Neural cell (in vitro differentiated cells): ENCODE measurements around the gene CLHC1. TPM values are rescaled to one million over a fixed set of nuclear protein-coding genes. Genes with fewer than 3 reads are reported as not detected.
"Not testable (repeated sequence)": the region's sequence is repeated elsewhere in the genome, so short reads cannot be mapped to it uniquely, and the experiment has no call there.

Source experiments
- H2AFZ ChIP-seq: fragments of 200-600, 300-800 bp; sonication (generic), shearing (Covaris generic); 2 replicates; pipeline ENCODE4 v1.6.0; 2014; ENCODE audit warnings: low read depth, mild to moderate bottlenecking, antibody characterized with exemption, low read length, moderate library complexity
- H3F3A ChIP-seq: fragments of 200-600 bp; shearing (Covaris generic); 2 replicates; pipeline ENCODE4 v1.6.1; 2016; ENCODE audit warnings: mild to moderate bottlenecking, moderate library complexity, mixed read lengths, antibody characterized with exemption, low read length; ENCODE audit not compliant: insufficient read depth, poor library complexity, severe bottlenecking
- H3K27ac ChIP-seq: fragments of 200-600, 300-800 bp; sonication (generic), shearing (Covaris generic); 2 replicates; pipeline ENCODE4 v1.5.1; 2014; ENCODE audit warnings: mild to moderate bottlenecking, low read length, moderate library complexity
- H3K27me3 ChIP-seq: fragments of 300-800, 200-600 bp; sonication (generic), shearing (Covaris generic); 2 replicates; pipeline ENCODE4 v1.6.0; 2014; ENCODE audit warnings: mild to moderate bottlenecking, low read depth, low read length, moderate library complexity; ENCODE audit not compliant: insufficient read depth
- H3K36me3 ChIP-seq: fragments of 300-800, 200-600 bp; sonication (generic), shearing (Covaris generic); 2 replicates; pipeline ENCODE4 v1.5.1; 2014; ENCODE audit warnings: mild to moderate bottlenecking, antibody characterized with exemption, low read length, moderate library complexity; ENCODE audit not compliant: insufficient read depth
- H3K4me2 ChIP-seq: fragments of 300-800, 200-600 bp; sonication (generic), shearing (Covaris generic); 2 replicates; pipeline ENCODE4 v1.6.0; 2014; ENCODE audit warnings: mild to moderate bottlenecking, low read length
- H3K4me3 ChIP-seq: fragments of 300-800, 200-600 bp; sonication (generic), shearing (Covaris generic); 2 replicates; pipeline ENCODE4 v1.5.1; 2014; ENCODE audit warnings: mild to moderate bottlenecking, low read length, moderate library complexity
- H3K79me2 ChIP-seq: fragments of 200-600 bp; shearing (Covaris generic); replicated peaks from 2 replicates; pipeline ENCODE4 v1.6.0; 2014; ENCODE audit warnings: mild to moderate bottlenecking, low read length, moderate library complexity; ENCODE audit not compliant: insufficient read depth
- H3K9ac ChIP-seq: fragments of 300-800, 200-600 bp; sonication (generic), shearing (Covaris generic); 2 replicates; pipeline ENCODE4 v1.6.1; 2016; ENCODE audit warnings: mild to moderate bottlenecking, low read length, mixed read lengths
- H3K9me2 ChIP-seq: fragments of 200-600 bp; shearing (Covaris generic); 2 replicates; pipeline ENCODE4 v1.6.1; 2016; ENCODE audit warnings: mild to moderate bottlenecking, low read length, mixed read lengths; ENCODE audit not compliant: insufficient read depth
- H3K9me3 ChIP-seq: fragments of 200-600, 300-800 bp; sonication (generic), shearing (Covaris generic); 2 replicates; pipeline ENCODE4 v1.6.1; 2016; ENCODE audit warnings: mild to moderate bottlenecking, mixed run types, low read length, moderate library complexity, mixed read lengths
- H4K20me1 ChIP-seq: fragments of 200-600 bp; shearing (Covaris generic); 2 replicates; pipeline ENCODE4 v1.6.1; 2016; ENCODE audit warnings: mild to moderate bottlenecking, mixed run types; ENCODE audit not compliant: insufficient read depth
- EP300 ChIP-seq: fragments of 450-650 bp; conservative IDR thresholded peaks from 2 replicates; pipeline ENCODE4 v1.6.1; 2014; ENCODE audit warnings: antibody characterized with exemption, mild to moderate bottlenecking, moderate library complexity; ENCODE audit not compliant: poor library complexity, severe bottlenecking
- MXI1 ChIP-seq: fragments of 450-650 bp; conservative IDR thresholded peaks from 2 replicates; pipeline ENCODE4 v1.6.1; 2014; ENCODE audit warnings: antibody characterized with exemption, mild to moderate bottlenecking; ENCODE audit not compliant: poor library complexity, severe bottlenecking
- RAD21 ChIP-seq: fragments of 450-650 bp; conservative IDR thresholded peaks from 2 replicates; pipeline ENCODE4 v1.6.1; 2014; ENCODE audit warnings: antibody characterized with exemption, mild to moderate bottlenecking, moderate library complexity
- SMC3 ChIP-seq: fragments of 450-650 bp; conservative IDR thresholded peaks from 2 replicates; pipeline ENCODE4 v1.6.1; 2014; ENCODE audit warnings: antibody characterized with exemption, mild to moderate bottlenecking, moderate library complexity; ENCODE audit not compliant: poor library complexity
- TAF1 ChIP-seq: IDR thresholded peaks from 2 replicates; pipeline ENCODE4 v1.6.1; 2012; ENCODE audit warnings: low read depth
- polyA plus RNA-seq: library from polyadenylated mRNA; depleted of rRNA; stranded (reverse); fragments of >200 nt; gene quantifications from 2 replicates; pipeline ENCODE4 v1.2.3, GENCODE V29; 2014
- TF ChIP-seq, protein P1 (sequence below): IDR thresholded peaks from 2 replicates; pipeline ENCODE4 v1.6.1; 2012; ENCODE audit warnings: borderline replicate concordance
- TF ChIP-seq, protein P2 (sequence below): fragments of 450-650 bp; IDR thresholded peaks from 2 replicates; pipeline ENCODE4 v1.5.1; 2014; ENCODE audit warnings: antibody characterized with exemption, mild to moderate bottlenecking, moderate library complexity; ENCODE audit not compliant: poor library complexity, severe bottlenecking

CLHC1 gene
- polyA plus RNA-seq, 1 donor from 2014 or later: 43.6 TPM

DNA sequence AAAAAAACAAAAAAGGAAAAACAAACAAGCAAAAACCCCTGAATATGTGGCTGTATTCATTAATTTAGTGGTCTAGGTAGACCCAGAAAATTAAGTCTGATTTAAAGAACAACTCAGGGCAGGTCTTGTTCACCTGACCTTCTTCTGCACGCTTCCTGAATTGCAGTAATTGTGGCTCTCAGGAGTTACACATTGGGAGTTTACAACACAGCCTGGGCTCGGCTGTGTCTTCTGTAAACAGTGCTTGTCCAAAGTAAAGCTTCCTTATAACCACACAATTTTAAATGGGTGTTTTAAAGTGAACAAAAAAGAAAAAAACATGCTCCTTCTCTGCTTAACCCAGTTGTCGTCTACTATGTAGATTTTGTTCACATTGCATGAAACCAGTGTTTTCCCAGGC is 45.2 kb upstream of the CLHC1 start:
- H2AFZ ChIP-seq: no peak overlapping the region
- no peaks in the 10 kb centered on the region for H3K9me2 ChIP-seq
- H4K20me1 ChIP-seq: no peaks in the 10 kb centered on the region
- TF ChIP-seq MXI1: no peak
- no peak for TF ChIP-seq RAD21
- no peak for TF ChIP-seq TAF1
- TF ChIP-seq, protein P1, sequence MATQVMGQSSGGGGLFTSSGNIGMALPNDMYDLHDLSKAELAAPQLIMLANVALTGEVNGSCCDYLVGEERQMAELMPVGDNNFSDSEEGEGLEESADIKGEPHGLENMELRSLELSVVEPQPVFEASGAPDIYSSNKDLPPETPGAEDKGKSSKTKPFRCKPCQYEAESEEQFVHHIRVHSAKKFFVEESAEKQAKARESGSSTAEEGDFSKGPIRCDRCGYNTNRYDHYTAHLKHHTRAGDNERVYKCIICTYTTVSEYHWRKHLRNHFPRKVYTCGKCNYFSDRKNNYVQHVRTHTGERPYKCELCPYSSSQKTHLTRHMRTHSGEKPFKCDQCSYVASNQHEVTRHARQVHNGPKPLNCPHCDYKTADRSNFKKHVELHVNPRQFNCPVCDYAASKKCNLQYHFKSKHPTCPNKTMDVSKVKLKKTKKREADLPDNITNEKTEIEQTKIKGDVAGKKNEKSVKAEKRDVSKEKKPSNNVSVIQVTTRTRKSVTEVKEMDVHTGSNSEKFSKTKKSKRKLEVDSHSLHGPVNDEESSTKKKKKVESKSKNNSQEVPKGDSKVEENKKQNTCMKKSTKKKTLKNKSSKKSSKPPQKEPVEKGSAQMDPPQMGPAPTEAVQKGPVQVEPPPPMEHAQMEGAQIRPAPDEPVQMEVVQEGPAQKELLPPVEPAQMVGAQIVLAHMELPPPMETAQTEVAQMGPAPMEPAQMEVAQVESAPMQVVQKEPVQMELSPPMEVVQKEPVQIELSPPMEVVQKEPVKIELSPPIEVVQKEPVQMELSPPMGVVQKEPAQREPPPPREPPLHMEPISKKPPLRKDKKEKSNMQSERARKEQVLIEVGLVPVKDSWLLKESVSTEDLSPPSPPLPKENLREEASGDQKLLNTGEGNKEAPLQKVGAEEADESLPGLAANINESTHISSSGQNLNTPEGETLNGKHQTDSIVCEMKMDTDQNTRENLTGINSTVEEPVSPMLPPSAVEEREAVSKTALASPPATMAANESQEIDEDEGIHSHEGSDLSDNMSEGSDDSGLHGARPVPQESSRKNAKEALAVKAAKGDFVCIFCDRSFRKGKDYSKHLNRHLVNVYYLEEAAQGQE: no peak
- no peak for TF ChIP-seq EP300
- no peaks in the 10 kb centered on the region for H3K36me3 ChIP-seq
- H3F3A ChIP-seq: no peaks in the 10 kb centered on the region
- H3K4me2 ChIP-seq: no peak overlapping the region
- H3K27ac ChIP-seq: no peak overlapping the region
- H3K4me3 ChIP-seq: no peak overlapping the region
- no peak overlapping the region for H3K9ac ChIP-seq
- no peaks in the 10 kb centered on the region for H3K27me3 ChIP-seq
- no peaks in the 10 kb centered on the region for H3K79me2 ChIP-seq
- H3K9me3 ChIP-seq: no peaks in the 10 kb centered on the region

DNA sequence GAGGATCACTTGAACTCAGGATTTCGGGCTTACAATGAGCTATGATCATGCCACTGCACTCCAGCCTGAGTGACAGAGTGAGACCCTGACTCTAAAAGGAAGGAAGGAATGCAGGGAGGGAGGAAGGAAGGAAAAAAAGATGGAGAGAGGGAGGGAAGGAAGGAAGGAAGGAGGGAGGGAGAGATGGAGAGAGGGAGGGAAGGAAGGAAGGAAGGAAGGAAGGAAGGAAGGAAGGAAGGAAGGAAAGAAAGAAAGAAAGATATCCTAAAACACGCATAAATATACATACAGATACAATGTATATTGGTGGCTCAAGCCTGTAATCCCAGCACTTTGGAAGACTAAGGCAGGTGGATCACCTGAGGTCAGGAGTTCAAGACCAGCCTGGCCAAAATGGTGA is 42.3 kb upstream of the CLHC1 start:
- not testable (repeated sequence) for H3F3A ChIP-seq, H3K27ac ChIP-seq, H3K27me3 ChIP-seq, H3K9me2 ChIP-seq, H3K79me2 ChIP-seq, H2AFZ ChIP-seq, H4K20me1 ChIP-seq, H3K36me3 ChIP-seq, H3K4me3 ChIP-seq, H3K4me2 ChIP-seq, H3K9me3 ChIP-seq, H3K9ac ChIP-seq

DNA sequence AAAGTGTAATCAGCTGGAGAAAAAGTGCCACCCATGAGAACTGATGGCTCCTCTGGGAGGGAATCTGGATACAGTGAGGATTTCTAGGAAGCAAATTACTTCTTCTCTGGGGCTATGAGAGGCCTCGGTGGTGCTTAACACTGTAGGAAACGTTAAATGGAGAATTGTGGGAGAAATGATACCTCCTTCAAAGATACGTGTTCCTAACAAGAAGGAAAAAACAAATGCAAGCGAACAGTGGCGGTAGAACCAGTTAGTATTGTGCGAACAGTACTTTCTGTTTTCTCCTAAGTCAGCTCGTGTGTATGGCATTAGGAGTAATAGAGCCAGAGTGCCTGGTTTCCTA is 37.5 kb upstream of the CLHC1 start:
- TF ChIP-seq, protein P2, sequence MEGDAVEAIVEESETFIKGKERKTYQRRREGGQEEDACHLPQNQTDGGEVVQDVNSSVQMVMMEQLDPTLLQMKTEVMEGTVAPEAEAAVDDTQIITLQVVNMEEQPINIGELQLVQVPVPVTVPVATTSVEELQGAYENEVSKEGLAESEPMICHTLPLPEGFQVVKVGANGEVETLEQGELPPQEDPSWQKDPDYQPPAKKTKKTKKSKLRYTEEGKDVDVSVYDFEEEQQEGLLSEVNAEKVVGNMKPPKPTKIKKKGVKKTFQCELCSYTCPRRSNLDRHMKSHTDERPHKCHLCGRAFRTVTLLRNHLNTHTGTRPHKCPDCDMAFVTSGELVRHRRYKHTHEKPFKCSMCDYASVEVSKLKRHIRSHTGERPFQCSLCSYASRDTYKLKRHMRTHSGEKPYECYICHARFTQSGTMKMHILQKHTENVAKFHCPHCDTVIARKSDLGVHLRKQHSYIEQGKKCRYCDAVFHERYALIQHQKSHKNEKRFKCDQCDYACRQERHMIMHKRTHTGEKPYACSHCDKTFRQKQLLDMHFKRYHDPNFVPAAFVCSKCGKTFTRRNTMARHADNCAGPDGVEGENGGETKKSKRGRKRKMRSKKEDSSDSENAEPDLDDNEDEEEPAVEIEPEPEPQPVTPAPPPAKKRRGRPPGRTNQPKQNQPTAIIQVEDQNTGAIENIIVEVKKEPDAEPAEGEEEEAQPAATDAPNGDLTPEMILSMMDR: no peak
- TF ChIP-seq SMC3: no peak
- no peak for TF ChIP-seq MXI1
- no peak for TF ChIP-seq RAD21
- TF ChIP-seq, protein P1: no peak
- Histone ChIP-seq H3K9me2 (no peaks in the 10 kb centered on the region), H3K4me3 (peak overlapping the region; percentile 74), H4K20me1 (no peaks in the 10 kb centered on the region), H3K36me3 (no peaks in the 10 kb centered on the region), H3K27ac (peak overlapping the region; percentile 61), H3K9ac (peak overlapping the region; percentile 70), H3K79me2 (no peaks in the 10 kb centered on the region), H3K4me2 (peak overlapping the region; percentile 74), H3F3A (no peaks in the 10 kb centered on the region), H3K9me3 (no peaks in the 10 kb centered on the region), H2AFZ (peak overlapping the region; percentile 66), H3K27me3 (no peaks in the 10 kb centered on the region)
